Stimulated activated CD8-positive, alpha-beta memory T cell treated with anti-CD3 and anti-CD28 coated beads, Interleukin-7, amount 100 ng/mL, for 24 hours (primary cell): Measurements from ENCODE around the gene TMEM174.

ENCODE experiments used
- DNase-seq: peaks from one replicate; pipeline ENCODE4 v3.0.0-alpha.2; 2020; ENCODE audit warnings: low read depth

TMEM174 gene

GRCh38 chr5:73172951-73173350, at the start of gene TMEM174:
Gene TMEM174 (plus strand): TSS chr5:73173193. CDS start chr5:73173244, 51 bp downstream.
- DNase-seq = no peak

GRCh38 chr5:73125289-73125688, 47.7 kb upstream of the TMEM174 start:
- DNase-seq = no peak

GRCh38 chr5:73126381-73126780, 46.6 kb upstream of the TMEM174 start:
- DNase-seq = no peak

GRCh38 chr5:73126957-73127356, 46.0 kb upstream of the TMEM174 start:
- no peak for DNase-seq

- no peak for DNase-seq
Observed at GRCh38 chr5:73129143-73129542, 43.9 kb upstream of the TMEM174 start.

GRCh38 chr5:73130811-73131210, 42.2 kb upstream of the TMEM174 start:
- DNase-seq = no peak

- DNase-seq = no peak
Observed at GRCh38 chr5:73131711-73132425, 41.1 kb upstream of the TMEM174 start.

GRCh38 chr5:73132759-73133158, 40.2 kb upstream of the TMEM174 start:
- no peak for DNase-seq

GRCh38 chr5:73135021-73135420, 38.0 kb upstream of the TMEM174 start:
- no peak for DNase-seq

- no peak for DNase-seq
Observed at GRCh38 chr5:73135429-73136054, 37.5 kb upstream of the TMEM174 start.

- DNase-seq = no peak
Observed at GRCh38 chr5:73136055-73136562, 36.9 kb upstream of the TMEM174 start.

GRCh38 chr5:73137563-73138530, 35.1 kb upstream of the TMEM174 start:
- no peak for DNase-seq

- DNase-seq = no peak
Observed at GRCh38 chr5:73139485-73139884, 33.5 kb upstream of the TMEM174 start.

- DNase-seq = no peak
Observed at GRCh38 chr5:73140801-73141200, 32.2 kb upstream of the TMEM174 start.

GRCh38 chr5:73142035-73142434, 31.0 kb upstream of the TMEM174 start:
- DNase-seq = no peak

- no peak for DNase-seq
Observed at GRCh38 chr5:73143716-73144115, 29.3 kb upstream of the TMEM174 start.

- no peak for DNase-seq
Observed at GRCh38 chr5:73149540-73149939, 23.5 kb upstream of the TMEM174 start.

GRCh38 chr5:73150876-73151275, 22.1 kb upstream of the TMEM174 start:
- no peak for DNase-seq

- no peak for DNase-seq
Observed at GRCh38 chr5:73151766-73152410, 21.1 kb upstream of the TMEM174 start.

- DNase-seq = no peak
Observed at GRCh38 chr5:73152411-73153388, 20.3 kb upstream of the TMEM174 start.

GRCh38 chr5:73153513-73153912, 19.5 kb upstream of the TMEM174 start:
- no peak for DNase-seq
